ENCODE measurements around the gene PIP5K1C.

PIP5K1C gene

GRCh38 chr19:3627351-3627723 is 72.9 kb downstream of the PIP5K1C start:
- H3K4me3 ChIP-seq (ENCODE audit: low read depth, low read length) = peak overlapping the region; percentile 37
- TF ChIP-seq CTCF (conservative IDR thresholded peaks at IDR 0.05; ENCODE audit: low read depth, low read length) = no peak

GRCh38 chr19:3626473-3627350 is 73.6 kb downstream of the PIP5K1C start, which contains the start of gene CACTIN:
Gene CACTIN, minus strand, starts transcription at chr19:3626790. Its CDS starts 28 bp downstream, at chr19:3626762.
- TF ChIP-seq CTCF (conservative IDR thresholded peaks at IDR 0.05; ENCODE audit: low read depth, low read length) = no peak
- peak; percentile 99 for DNase-seq (ENCODE audit: low read depth)
- peak within 1 kb of the TSS; percentile 94 for H3K4me3 ChIP-seq (ENCODE audit: low read depth, low read length)

More at GRCh38 chr19:3627351-3627723, 72.9 kb downstream of the PIP5K1C start:
- DNase-seq (ENCODE audit: low read depth) = no peak

GRCh38 chr19:3625996-3626472 is 74.2 kb downstream of the PIP5K1C start:
- no peak for TF ChIP-seq CTCF (conservative IDR thresholded peaks at IDR 0.05; ENCODE audit: low read depth, low read length)

GRCh38 chr19:3623716-3624115 is 76.6 kb downstream of the PIP5K1C start:
- TF ChIP-seq CTCF (conservative IDR thresholded peaks at IDR 0.05; ENCODE audit: low read depth, low read length) = no peak
- no peak for DNase-seq (ENCODE audit: low read depth)

More at GRCh38 chr19:3625996-3626472, 74.2 kb downstream of the PIP5K1C start:
- no peak for DNase-seq (ENCODE audit: low read depth)
- H3K4me3 ChIP-seq (ENCODE audit: low read depth, low read length) = peak overlapping the region; percentile 94

GRCh38 chr19:3622224-3622623 is 78.0 kb downstream of the PIP5K1C start:
- TF ChIP-seq CTCF (conservative IDR thresholded peaks at IDR 0.05; ENCODE audit: low read depth, low read length) = no peak
- DNase-seq (ENCODE audit: low read depth) = no peak
- no peak overlapping the region for H3K4me3 ChIP-seq (ENCODE audit: low read depth, low read length)

More at GRCh38 chr19:3623716-3624115, 76.6 kb downstream of the PIP5K1C start:
- no peak overlapping the region for H3K4me3 ChIP-seq (ENCODE audit: low read depth, low read length)

GRCh38 chr19:3621689-3622088 is 78.6 kb downstream of the PIP5K1C start:
- H3K4me3 ChIP-seq (ENCODE audit: low read depth, low read length) = no peak overlapping the region
- TF ChIP-seq CTCF (conservative IDR thresholded peaks at IDR 0.05; ENCODE audit: low read depth, low read length) = no peak
- DNase-seq (ENCODE audit: low read depth) = no peak
